Coronary artery (tissue), 2 donors: ENCODE results near the gene SEPTIN2.
"Not testable (repeated sequence)": the region's sequence is repeated elsewhere in the genome, so short reads cannot be mapped to it uniquely, and the experiment has no call there.

ENCODE experiments used
- DNase-seq: peaks from one replicate; pipeline ENCODE4 v3.0.0-alpha.2; 2017; ENCODE audit warnings: low spot score
- H3K27ac ChIP-seq, 2 donors: fragments of 200-600 bp; sonication (generic); one replicate each; pipeline ENCODE4 v1.5.1; 2016 to 2019
- H3K4me3 ChIP-seq: fragments of 200-600 bp; sonication (generic); 2 replicates; pipeline ENCODE4 v1.5.1; 2016; ENCODE audit warnings: mild to moderate bottlenecking, moderate library complexity
- CTCF ChIP-seq: fragments of 200-600 bp; sonication (generic); IDR thresholded peaks from one replicate; pipeline ENCODE4 v1.5.1; 2019; ENCODE audit warnings: antibody characterized with exemption

The SEPTIN2 gene

DNA sequence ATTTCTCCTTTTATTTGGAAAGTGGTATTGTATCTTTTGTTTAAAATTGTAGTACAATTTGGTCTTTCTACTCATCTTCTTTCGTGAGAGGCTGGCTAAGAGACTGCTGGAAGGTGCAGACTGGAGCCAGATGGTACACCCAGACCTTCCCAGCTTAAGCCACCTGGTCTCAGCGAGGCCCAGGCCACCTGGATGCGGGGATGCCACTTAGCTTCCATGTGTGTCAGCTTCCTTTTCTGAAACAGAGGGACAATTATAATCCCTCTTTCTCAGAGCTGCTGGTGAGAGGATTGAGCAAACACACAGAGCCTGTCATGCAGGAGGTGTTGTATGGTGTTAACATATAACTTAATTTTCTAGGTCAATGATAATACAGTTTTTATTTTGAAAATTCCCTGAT lies 57.7 kb downstream of the SEPTIN2 start:
- no peak overlapping the region for H3K4me3 ChIP-seq
- H3K27ac ChIP-seq, result no peak overlapping the region
- DNase-seq, result no peak
- TF ChIP-seq CTCF, result no peak

DNA sequence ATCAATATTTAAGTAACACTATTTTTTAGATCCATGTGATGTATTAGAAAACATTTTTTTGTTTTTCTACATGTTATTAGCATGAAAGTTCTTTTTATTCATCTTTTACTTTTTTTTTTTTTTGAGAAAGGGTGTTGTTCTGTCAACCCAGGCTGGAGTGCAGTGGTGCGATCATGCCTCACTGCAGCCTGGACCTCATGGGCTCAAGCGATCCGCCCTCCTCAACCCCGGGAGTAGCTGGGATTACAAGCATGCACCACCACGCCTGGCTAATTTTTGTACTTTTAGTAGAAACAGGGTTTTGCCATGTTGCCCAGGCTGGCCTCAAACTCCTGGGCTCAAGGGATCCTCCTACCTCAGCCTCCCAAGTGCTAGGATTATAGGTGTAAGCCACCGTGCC lies 58.2 kb downstream of the SEPTIN2 start:
- H3K27ac ChIP-seq, DNase-seq: not testable (repeated sequence)

DNA sequence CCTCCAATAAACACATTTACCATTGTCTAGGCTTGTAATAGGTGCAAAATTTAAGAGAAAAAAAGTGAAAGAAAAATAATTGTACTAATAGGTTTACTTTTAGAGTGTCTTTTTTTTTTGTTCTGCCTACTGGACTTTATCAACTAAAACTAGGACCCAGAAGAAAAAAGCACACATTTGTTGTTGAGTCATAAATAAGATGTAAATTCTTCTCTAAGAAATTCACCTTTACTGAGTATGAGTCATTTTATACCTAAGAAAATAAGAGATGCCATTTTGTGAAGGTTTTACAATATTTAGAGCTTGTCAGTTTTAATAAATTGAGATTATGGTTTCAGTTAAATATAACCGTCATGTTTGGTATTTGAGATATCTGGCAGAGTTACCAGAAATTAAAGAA lies 59.6 kb downstream of the SEPTIN2 start:
- DNase-seq, result no peak
- no peak overlapping the region for H3K4me3 ChIP-seq
- H3K27ac ChIP-seq, result no peak overlapping the region
- TF ChIP-seq CTCF, result no peak

More for the DNA sequence above, 58.2 kb downstream of the SEPTIN2 start:
- not testable (repeated sequence) for H3K4me3 ChIP-seq

DNA sequence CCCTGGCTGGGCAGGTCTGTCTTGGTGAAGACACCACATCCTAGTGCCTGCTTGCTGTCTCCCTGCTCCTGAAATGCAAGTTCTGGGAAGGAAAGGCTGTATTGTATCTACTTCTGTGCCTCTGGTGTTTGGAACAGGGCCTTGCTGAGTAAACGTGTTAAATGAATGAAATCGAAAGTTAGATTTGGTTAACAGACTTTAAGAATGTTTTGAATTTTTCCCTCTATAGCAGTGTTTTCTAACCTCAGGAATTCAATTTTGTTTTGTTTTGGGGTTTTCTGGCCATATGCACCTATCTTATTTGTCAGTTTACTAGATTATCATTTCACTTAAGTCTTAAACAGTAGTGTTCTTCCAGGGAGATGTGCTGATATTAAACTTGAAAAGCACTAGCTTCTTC lies 61.1 kb downstream of the SEPTIN2 start:
- no peak overlapping the region for H3K4me3 ChIP-seq
- no peak overlapping the region for H3K27ac ChIP-seq
- DNase-seq, result no peak
- no peak for TF ChIP-seq CTCF

- Histone ChIP-seq H3K27ac (peak overlapping the region; percentile 73 to 90), H3K4me3 (peak overlapping the region; percentile 18)
- no peak for DNase-seq
- TF ChIP-seq CTCF, result no peak
Measured at GRCh38 chr2:241378816-241379215, 63.1 kb downstream of the SEPTIN2 start.

DNA sequence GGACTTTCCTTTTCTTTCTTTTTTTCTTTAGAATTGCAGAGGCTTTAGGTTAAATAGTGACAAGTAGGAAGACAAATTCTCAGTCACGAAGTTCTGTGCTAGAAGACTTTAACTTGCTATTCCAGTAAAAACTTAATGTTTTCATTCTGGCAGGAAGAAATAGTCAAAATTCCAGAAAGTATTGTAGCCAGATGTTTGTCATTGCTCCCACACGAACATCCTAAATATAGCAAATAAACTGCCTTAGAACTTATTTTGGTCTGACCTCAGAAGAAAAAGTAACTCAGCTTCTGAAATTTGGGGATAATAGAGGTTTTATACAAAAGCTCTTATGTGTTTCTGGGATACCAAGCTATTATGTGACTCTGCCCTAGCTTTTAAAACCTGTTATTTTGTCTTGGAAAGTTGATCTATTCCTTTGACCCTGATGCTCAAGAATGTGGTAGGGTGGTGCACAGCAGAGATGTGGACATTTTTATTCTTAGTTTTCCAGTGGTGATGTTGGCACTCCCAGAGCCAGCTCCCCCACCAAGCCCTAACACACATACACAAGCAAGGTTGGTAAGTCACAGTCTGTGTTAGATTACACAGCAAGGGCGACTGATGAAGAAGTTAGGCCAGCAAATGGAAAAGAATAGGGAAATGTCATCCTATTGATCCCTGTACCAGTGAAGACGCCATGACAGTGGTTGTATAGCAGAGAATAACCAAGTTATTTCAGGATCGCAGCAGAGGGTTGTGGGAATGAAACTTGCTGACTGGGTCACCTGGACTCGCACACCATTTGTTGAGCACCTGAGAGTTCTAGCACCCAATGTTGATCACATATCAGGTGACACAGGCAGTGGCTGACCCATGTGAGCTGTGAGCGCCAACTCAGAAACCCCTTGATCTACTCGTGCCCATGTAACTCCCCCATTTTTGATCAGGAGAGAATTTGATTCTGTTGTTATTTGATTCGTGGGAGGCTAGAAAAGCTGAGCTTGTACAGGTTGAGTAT lies 64.1 kb downstream of the SEPTIN2 start:
- Histone ChIP-seq H3K27ac (peak overlapping the region; percentile 73 to 90), H3K4me3 (peak overlapping the region; percentile 18)
- TF ChIP-seq CTCF, result no peak
- no peak for DNase-seq

GRCh38 chr2:241381872-241382271 lies 66.1 kb downstream of the SEPTIN2 start:
- no peak for DNase-seq
- H3K27ac ChIP-seq, result no peak overlapping the region
- no peak for TF ChIP-seq CTCF

DNA sequence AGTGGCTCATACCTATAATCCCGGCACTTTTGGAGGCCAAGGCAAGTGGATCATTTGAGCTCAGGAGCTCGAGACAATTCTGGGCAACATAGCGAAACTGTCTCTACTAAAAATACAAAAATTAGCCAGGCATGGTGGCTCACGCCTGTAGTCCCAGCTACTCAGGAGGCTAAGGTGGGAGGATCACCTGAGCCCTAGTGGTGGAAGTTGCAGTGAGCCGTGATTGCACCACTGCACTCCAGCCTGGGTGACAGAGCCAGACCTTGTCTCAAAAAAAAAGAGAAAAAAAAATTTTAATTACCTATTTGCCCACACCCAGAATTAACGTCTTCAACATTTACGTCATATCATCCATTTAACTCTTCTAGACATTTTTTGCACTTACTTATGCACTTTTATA lies 69.7 kb downstream of the SEPTIN2 start:
- not testable (repeated sequence) for DNase-seq, H3K4me3 ChIP-seq, H3K27ac ChIP-seq

More at GRCh38 chr2:241381872-241382271, 66.1 kb downstream of the SEPTIN2 start:
- H3K4me3 ChIP-seq, result no peak overlapping the region
